Posterior cingulate gyrus (tissue), 11 donors: ENCODE measurements around the gene DAZAP2.
A peak's percentile ranks its signal among the peaks of the same experiment; 100 is the strongest.
"Not testable (repeated sequence)": the region's sequence is repeated elsewhere in the genome, so short reads cannot be mapped to it uniquely, and the experiment has no call there.

Experiments
- DNase-seq, 10 donors: peaks; one replicate each; pipeline versions ENCODE4 v3.0.0 to v3.0.0-alpha.2; 2020 to 2021; ENCODE audit warnings: mixed read lengths in 3 of 10
- intact Hi-C: fragments of 100-400 bp; cut with DNase I; formaldehyde crosslinking; loops from one replicate; pipeline ENCODE4 v1.15.1; 2023

The DAZAP2 gene

DNA sequence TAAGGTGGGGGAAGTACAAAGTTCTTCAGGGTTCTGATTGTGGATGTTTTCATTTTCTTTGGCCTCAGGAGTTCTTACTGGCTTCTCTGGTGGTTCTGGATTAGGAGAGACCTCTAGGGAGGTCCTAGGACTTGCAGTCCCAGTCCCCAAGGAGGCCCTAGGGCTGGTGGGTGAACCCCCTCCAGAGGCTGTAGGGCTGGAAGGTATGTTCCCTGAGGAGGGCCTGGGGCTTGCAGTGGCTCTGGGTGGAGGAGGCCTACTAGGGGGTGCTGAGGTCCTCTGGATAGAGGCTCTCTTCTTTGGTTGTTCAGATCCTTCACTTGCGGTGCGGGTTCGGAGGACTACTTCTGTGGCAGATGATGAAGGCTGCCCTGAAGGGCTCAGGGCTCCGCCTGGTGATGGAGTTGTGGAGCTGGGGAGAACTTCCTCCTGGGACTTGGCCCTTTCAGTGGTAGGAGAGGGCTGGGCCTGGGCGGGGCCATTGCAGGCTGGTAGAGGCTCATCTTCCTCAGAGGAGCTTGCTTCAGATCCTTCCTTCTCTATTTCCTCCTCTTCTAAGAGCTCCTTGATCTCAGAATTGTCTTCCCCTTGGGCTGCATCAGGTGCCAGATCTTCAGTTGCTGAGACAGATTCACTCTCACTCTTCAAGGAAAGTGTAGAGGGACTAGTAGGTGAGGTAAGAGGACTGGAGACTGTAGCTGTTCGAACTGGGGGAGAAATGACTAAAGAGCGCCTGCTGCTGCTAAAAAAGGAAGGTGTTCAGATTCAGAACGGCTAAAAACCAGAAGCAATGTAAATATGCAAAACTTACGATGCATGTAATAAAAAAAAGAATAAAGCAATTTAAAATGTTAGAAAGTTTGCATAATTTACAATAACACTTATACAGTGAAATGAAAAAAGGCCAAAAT is 53.2 kb downstream of the DAZAP2 start:
- intact Hi-C loops = not testable (repeated sequence)
- peak in 5 of 10 donors; percentile 6 to 89 (median 16) for DNase-seq
